Measurements from ENCODE around the gene OR2AT4.

DNA sequence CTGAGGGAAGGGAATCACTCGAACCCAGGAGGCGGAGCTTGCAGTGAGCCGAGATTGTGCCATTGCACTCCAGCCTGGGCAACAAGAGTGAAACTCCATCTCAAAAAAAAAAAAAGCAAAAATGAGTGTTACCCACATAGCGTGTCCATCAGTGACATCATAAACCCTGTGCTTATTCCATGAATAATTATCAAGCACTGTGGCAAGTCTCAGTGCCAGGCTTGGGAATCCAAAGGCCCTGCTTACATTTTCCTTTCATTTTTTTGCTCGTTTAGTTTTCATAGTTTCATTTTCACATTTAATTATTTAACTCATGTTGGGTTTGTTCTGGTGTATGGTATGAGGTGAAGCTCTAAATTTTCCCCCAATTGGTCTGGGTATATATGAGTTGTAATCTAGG lies 61.4 kb downstream of the OR2AT4 start:
- TF ChIP-seq POLR2A (IDR thresholded peaks at IDR 0.05) (no peak), POLR2AphosphoS5 (IDR thresholded peaks at IDR 0.05) (no peak)
- TF ChIP-seq, protein P1, sequence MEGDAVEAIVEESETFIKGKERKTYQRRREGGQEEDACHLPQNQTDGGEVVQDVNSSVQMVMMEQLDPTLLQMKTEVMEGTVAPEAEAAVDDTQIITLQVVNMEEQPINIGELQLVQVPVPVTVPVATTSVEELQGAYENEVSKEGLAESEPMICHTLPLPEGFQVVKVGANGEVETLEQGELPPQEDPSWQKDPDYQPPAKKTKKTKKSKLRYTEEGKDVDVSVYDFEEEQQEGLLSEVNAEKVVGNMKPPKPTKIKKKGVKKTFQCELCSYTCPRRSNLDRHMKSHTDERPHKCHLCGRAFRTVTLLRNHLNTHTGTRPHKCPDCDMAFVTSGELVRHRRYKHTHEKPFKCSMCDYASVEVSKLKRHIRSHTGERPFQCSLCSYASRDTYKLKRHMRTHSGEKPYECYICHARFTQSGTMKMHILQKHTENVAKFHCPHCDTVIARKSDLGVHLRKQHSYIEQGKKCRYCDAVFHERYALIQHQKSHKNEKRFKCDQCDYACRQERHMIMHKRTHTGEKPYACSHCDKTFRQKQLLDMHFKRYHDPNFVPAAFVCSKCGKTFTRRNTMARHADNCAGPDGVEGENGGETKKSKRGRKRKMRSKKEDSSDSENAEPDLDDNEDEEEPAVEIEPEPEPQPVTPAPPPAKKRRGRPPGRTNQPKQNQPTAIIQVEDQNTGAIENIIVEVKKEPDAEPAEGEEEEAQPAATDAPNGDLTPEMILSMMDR (IDR thresholded peaks at IDR 0.05): no peak
